ENCODE measurements around the gene KANSL1. TPM values are rescaled to one million over a fixed set of nuclear protein-coding genes. Genes with fewer than 3 reads are reported as not detected.
A peak's percentile ranks its signal among the peaks of the same experiment; 100 is the strongest.

Gene KANSL1
- total RNA-seq, 1 experiment from 2014 or later, result 52.5 TPM

DNA sequence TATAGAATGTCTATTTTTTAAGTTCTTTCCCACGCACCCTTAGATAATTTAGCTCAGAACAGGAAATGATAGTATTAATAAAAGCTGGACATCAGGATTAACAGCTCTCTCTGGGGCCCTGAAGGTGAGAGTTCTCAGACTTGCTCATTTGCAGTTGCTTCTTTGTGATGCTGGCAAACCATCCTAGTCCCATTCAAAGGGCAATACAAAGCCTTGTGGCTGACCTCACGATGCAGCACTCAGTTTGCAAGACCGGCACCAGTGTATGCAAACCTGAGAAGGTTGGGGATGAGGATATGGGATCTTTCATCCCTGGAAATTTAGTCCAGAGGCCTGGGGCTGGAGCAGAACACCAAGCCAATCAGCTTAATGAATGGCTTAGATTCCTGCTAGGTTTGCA lies 164.9 kb downstream of the KANSL1 start:
- no TSS peak for BruUV-seq (replicated peaks)
- Histone ChIP-seq H3K27ac (no peak overlapping the region), H3K27me3 (ENCODE audit: insufficient read depth, low read depth) (no peaks in the 10 kb centered on the region), H3K36me3 (ENCODE audit: low read depth) (peaks cover 9% of the 10 kb centered on the region; the same call in 1 of the 2 replicates), H3K4me1 (replicated peaks; ENCODE audit: insufficient read depth) (no peaks in the 10 kb centered on the region), H3K9me3 (ENCODE audit: insufficient read depth, low read depth) (no peaks in the 10 kb centered on the region), H3K79me2 (ENCODE audit: low read depth) (no peaks in the 10 kb centered on the region), H3K4me2 (no peak overlapping the region), H3F3A (ENCODE audit: insufficient read depth, low read depth) (peaks cover 12% of the 10 kb centered on the region; the same call in 1 of the 2 replicates), H2AFZ (no peak overlapping the region), H4K20me1 (ENCODE audit: insufficient read depth) (peaks cover 16% of the 10 kb centered on the region), H3K4me3 (no peak overlapping the region), H3K9me2 (ENCODE audit: insufficient read depth) (no peaks in the 10 kb centered on the region)
- POLR2A ChIA-PET (ENCODE audit: unreplicated experiment), result no interaction called here
- intact Hi-C loops (cut with micrococcal nuclease; ENCODE audit: unreplicated experiment), result no loop called here
- CTCF ChIA-PET, result no interaction called here
- DNase-seq, result no peak
- no peak for TF ChIP-seq EZH2 (IDR thresholded peaks at IDR 0.05; ENCODE audit: low read depth)
- TF ChIP-seq, protein P1, sequence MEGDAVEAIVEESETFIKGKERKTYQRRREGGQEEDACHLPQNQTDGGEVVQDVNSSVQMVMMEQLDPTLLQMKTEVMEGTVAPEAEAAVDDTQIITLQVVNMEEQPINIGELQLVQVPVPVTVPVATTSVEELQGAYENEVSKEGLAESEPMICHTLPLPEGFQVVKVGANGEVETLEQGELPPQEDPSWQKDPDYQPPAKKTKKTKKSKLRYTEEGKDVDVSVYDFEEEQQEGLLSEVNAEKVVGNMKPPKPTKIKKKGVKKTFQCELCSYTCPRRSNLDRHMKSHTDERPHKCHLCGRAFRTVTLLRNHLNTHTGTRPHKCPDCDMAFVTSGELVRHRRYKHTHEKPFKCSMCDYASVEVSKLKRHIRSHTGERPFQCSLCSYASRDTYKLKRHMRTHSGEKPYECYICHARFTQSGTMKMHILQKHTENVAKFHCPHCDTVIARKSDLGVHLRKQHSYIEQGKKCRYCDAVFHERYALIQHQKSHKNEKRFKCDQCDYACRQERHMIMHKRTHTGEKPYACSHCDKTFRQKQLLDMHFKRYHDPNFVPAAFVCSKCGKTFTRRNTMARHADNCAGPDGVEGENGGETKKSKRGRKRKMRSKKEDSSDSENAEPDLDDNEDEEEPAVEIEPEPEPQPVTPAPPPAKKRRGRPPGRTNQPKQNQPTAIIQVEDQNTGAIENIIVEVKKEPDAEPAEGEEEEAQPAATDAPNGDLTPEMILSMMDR (conservative IDR thresholded peaks at IDR 0.05), result no peak

DNA sequence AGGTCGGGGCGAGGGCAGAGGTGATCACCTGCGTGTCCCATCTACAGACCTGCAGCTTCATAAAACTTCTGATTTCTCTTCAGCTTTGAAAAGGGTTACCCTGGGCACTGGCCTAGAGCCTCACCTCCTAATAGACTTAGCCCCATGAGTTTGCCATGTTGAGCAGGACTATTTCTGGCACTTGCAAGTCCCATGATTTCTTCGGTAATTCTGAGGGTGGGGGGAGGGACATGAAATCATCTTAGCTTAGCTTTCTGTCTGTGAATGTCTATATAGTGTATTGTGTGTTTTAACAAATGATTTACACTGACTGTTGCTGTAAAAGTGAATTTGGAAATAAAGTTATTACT lies 165.3 kb downstream of the KANSL1 start:
- Histone ChIP-seq H2AFZ (no peak overlapping the region), H3K9me2 (ENCODE audit: insufficient read depth) (no peaks in the 10 kb centered on the region), H3K9me3 (ENCODE audit: insufficient read depth, low read depth) (no peaks in the 10 kb centered on the region), H4K20me1 (ENCODE audit: insufficient read depth) (peaks cover 16% of the 10 kb centered on the region), H3F3A (ENCODE audit: insufficient read depth, low read depth) (peaks cover 12% of the 10 kb centered on the region; the same call in 1 of the 2 replicates), H3K79me2 (ENCODE audit: low read depth) (no peaks in the 10 kb centered on the region), H3K4me2 (no peak overlapping the region), H3K27me3 (ENCODE audit: insufficient read depth, low read depth) (no peaks in the 10 kb centered on the region), H3K27ac (no peak overlapping the region), H3K36me3 (ENCODE audit: low read depth) (peaks cover 8% of the 10 kb centered on the region; the same call in 1 of the 2 replicates), H3K4me1 (replicated peaks; ENCODE audit: insufficient read depth) (no peaks in the 10 kb centered on the region), H3K4me3 (no peak overlapping the region)
- DNase-seq, result no peak
- POLR2A ChIA-PET (ENCODE audit: unreplicated experiment), result no interaction called here
- TF ChIP-seq EZH2 (IDR thresholded peaks at IDR 0.05; ENCODE audit: low read depth), result no peak
- TF ChIP-seq, protein P1 (conservative IDR thresholded peaks at IDR 0.05), result no peak
- CTCF ChIA-PET, result no interaction called here
- BruUV-seq (replicated peaks), result no TSS peak
- intact Hi-C loops (cut with micrococcal nuclease; ENCODE audit: unreplicated experiment), result no loop called here

DNA sequence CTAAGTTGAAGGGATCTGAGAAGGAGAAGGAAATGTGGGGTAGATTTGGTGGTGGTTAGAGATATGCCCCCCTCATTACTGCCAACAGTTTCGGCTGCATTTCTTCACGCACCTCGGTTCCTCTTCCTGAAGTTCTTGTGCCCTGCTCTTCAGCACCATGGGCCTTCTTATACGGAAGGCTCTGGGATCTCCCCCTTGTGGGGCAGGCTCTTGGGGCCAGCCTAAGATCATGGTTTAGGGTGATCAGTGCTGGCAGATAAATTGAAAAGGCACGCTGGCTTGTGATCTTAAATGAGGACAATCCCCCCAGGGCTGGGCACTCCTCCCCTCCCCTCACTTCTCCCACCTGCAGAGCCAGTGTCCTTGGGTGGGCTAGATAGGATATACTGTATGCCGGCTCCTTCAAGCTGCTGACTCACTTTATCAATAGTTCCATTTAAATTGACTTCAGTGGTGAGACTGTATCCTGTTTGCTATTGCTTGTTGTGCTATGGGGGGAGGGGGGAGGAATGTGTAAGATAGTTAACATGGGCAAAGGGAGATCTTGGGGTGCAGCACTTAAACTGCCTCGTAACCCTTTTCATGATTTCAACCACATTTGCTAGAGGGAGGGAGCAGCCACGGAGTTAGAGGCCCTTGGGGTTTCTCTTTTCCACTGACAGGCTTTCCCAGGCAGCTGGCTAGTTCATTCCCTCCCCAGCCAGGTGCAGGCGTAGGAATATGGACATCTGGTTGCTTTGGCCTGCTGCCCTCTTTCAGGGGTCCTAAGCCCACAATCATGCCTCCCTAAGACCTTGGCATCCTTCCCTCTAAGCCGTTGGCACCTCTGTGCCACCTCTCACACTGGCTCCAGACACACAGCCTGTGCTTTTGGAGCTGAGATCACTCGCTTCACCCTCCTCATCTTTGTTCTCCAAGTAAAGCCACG lies 165.9 kb downstream of the KANSL1 start:
- Histone ChIP-seq H3K4me1 (replicated peaks; ENCODE audit: insufficient read depth) (no peaks in the 10 kb centered on the region), H3K27ac (no peak overlapping the region), H3K9me3 (ENCODE audit: insufficient read depth, low read depth) (no peaks in the 10 kb centered on the region), H3K79me2 (ENCODE audit: low read depth) (no peaks in the 10 kb centered on the region), H3K27me3 (ENCODE audit: insufficient read depth, low read depth) (no peaks in the 10 kb centered on the region), H2AFZ (no peak overlapping the region), H3K4me3 (no peak overlapping the region), H3F3A (ENCODE audit: insufficient read depth, low read depth) (peaks cover 12% of the 10 kb centered on the region; the same call in 1 of the 2 replicates), H3K9me2 (ENCODE audit: insufficient read depth) (no peaks in the 10 kb centered on the region), H3K4me2 (no peak overlapping the region), H4K20me1 (ENCODE audit: insufficient read depth) (peaks cover 16% of the 10 kb centered on the region), H3K36me3 (ENCODE audit: low read depth) (peaks cover 8% of the 10 kb centered on the region; the same call in 1 of the 2 replicates)
- ChIA-PET CTCF (no interaction called here), POLR2A (ENCODE audit: unreplicated experiment) (no interaction called here)
- intact Hi-C loops (cut with micrococcal nuclease; ENCODE audit: unreplicated experiment), result no loop called here
- no TSS peak for BruUV-seq (replicated peaks)
- TF ChIP-seq, protein P1 (conservative IDR thresholded peaks at IDR 0.05), result no peak
- no peak for TF ChIP-seq EZH2 (IDR thresholded peaks at IDR 0.05; ENCODE audit: low read depth)
- peak in 1 of 2 experiments; percentile 19 for DNase-seq

Measured in PC-9 (cell line).